HG03066 (cell line): ENCODE measurements around the gene SLC22A1.
"Not testable (repeated sequence)": the region's sequence is repeated elsewhere in the genome, so short reads cannot be mapped to it uniquely, and the experiment has no call there.

ENCODE experiments used
- ATAC-seq: cut with Tn5 transposase; IDR thresholded peaks from one replicate; pipeline ENCODE4 v1.9.1; 2021; ENCODE audit warnings: low read depth; ENCODE audit not compliant: unreplicated experiment

Gene SLC22A1

GRCh38 chr6:160093061-160093460 lies 28.6 kb upstream of the SLC22A1 start:
- ATAC-seq = no peak

- no peak for ATAC-seq
Observed at GRCh38 chr6:160093946-160094345, 27.7 kb upstream of the SLC22A1 start.

- no peak for ATAC-seq
Observed at GRCh38 chr6:160095146-160095845, 26.3 kb upstream of the SLC22A1 start.

GRCh38 chr6:160101277-160102205 lies 20.1 kb upstream of the SLC22A1 start:
- ATAC-seq = no peak

GRCh38 chr6:160102399-160102798 lies 19.2 kb upstream of the SLC22A1 start:
- no peak for ATAC-seq

GRCh38 chr6:160102956-160103824 lies 18.4 kb upstream of the SLC22A1 start:
- ATAC-seq = no peak

GRCh38 chr6:160103825-160104100 lies 17.9 kb upstream of the SLC22A1 start:
- ATAC-seq = no peak

- ATAC-seq = no peak
Observed at GRCh38 chr6:160104821-160105517, 16.6 kb upstream of the SLC22A1 start.

- ATAC-seq = no peak
Observed at GRCh38 chr6:160106010-160106409, 15.6 kb upstream of the SLC22A1 start.

GRCh38 chr6:160106701-160107100 lies 14.9 kb upstream of the SLC22A1 start:
- ATAC-seq = no peak

- no peak for ATAC-seq
Observed at GRCh38 chr6:160108077-160108476, 13.5 kb upstream of the SLC22A1 start.

- ATAC-seq = no peak
Observed at GRCh38 chr6:160110586-160111123, 11.0 kb upstream of the SLC22A1 start.

- ATAC-seq = no peak
Observed at GRCh38 chr6:160111806-160112205, 9.8 kb upstream of the SLC22A1 start.

GRCh38 chr6:160112628-160113299 lies 8.9 kb upstream of the SLC22A1 start:
- no peak for ATAC-seq

- not testable (repeated sequence) for ATAC-seq
Observed at GRCh38 chr6:160114536-160114935, 7.1 kb upstream of the SLC22A1 start.

- no peak for ATAC-seq
Observed at GRCh38 chr6:160115421-160115820, 6.2 kb upstream of the SLC22A1 start.

GRCh38 chr6:160116411-160116810 lies 5.2 kb upstream of the SLC22A1 start:
- ATAC-seq = no peak

- no peak for ATAC-seq
Observed at GRCh38 chr6:160117137-160117536, 4.5 kb upstream of the SLC22A1 start.

GRCh38 chr6:160118620-160119229 lies 2.9 kb upstream of the SLC22A1 start:
- no peak for ATAC-seq
